GM12892 (cell line): ENCODE data around the gene PSMG3.

Experiments
- POLR2A ChIP-seq: IDR thresholded peaks from 2 replicates; pipeline ENCODE4 v1.6.1; 2011; ENCODE audit warnings: low read depth, low read length, control low read depth
- POLR2AphosphoS5 ChIP-seq: IDR thresholded peaks from 2 replicates; pipeline ENCODE4 v1.6.1; 2011; ENCODE audit warnings: low read depth, low read length, control low read depth
- TAF1 ChIP-seq: IDR thresholded peaks from 2 replicates; pipeline ENCODE4 v1.6.1; 2011; ENCODE audit warnings: low read depth, mild to moderate bottlenecking, control low read depth, low read length, borderline replicate concordance

DNA sequence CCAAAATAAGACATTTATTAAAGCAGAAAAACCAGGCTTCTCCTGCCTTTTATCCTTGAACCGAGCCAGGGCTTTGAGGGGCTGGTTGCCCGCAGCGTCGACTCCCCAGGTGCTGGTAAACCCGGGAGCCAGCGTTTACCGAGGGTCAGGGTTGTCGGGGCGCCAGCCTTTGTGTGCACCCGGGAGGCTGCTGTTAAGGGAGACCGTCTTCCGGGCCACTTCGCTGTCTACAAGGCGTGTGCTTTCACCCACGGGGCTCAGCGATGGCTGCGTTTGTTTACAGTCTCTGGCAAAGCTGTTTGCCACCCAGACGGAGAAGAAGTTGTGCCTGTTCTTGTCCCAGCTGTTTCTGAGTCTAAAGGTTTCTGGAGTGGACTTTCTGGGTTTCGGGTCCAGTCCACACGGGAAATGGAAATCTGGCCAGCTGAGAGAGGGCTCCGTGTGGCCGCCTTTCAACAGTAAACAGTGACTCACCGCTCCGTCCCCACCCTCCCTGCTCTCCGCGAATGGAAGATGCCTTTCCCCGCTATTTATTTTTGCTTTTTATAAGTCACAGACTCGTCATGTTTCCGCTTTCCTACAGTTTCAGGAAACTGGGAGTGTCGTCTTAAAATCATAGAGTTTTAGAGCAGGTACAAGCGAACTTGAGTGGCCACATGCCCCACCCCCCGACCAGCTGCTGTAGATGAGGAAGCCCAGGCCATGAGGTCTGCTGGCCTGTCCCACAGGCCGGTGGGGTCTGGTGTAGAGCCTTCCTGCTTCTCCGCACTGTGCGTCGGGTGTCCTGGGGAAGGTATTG is 37.2 kb downstream of the PSMG3 start:
- TF ChIP-seq POLR2A (no peak), POLR2AphosphoS5 (no peak), TAF1 (no peak)
